Neuronal stem cell (in vitro differentiated cells): ENCODE data around the gene LRRC4.

ENCODE experiments used
- DNase-seq: peaks from one replicate; pipeline ENCODE4 v3.0.0-alpha.2; 2013; ENCODE audit warnings: low spot score
- H2AFZ ChIP-seq: one replicate; pipeline ENCODE4 v1.6.1; 2013; ENCODE audit warnings: mild to moderate bottlenecking, low read length, inconsistent platforms
- H2AK5ac ChIP-seq: 2 replicates; pipeline ENCODE4 v1.6.1; 2013; ENCODE audit warnings: low read depth, mild to moderate bottlenecking, inconsistent platforms, low read length, moderate library complexity, mixed read lengths
- H2BK120ac ChIP-seq: 2 replicates; pipeline ENCODE4 v1.6.1; 2013; ENCODE audit warnings: low read depth, mild to moderate bottlenecking, inconsistent platforms, low read length, moderate library complexity, mixed read lengths
- H2BK12ac ChIP-seq: one replicate; pipeline ENCODE4 v1.6.1; 2013; ENCODE audit warnings: low read length, inconsistent platforms
- H2BK15ac ChIP-seq: 2 replicates; pipeline ENCODE4 v1.6.1; 2013; ENCODE audit warnings: mild to moderate bottlenecking, low read length, inconsistent platforms, mixed read lengths
- H2BK5ac ChIP-seq: one replicate; pipeline ENCODE4 v1.6.1; 2013; ENCODE audit warnings: inconsistent platforms, mild to moderate bottlenecking, low read length, moderate library complexity
- H3K14ac ChIP-seq: one replicate; pipeline ENCODE4 v1.6.1; 2013; ENCODE audit warnings: low read length, inconsistent platforms
- H3K18ac ChIP-seq: 2 replicates; pipeline ENCODE4 v1.6.1; 2013; ENCODE audit warnings: low read length, inconsistent platforms
- H3K23ac ChIP-seq: 2 replicates; pipeline ENCODE4 v1.6.1; 2013; ENCODE audit warnings: low read depth, mild to moderate bottlenecking, mixed read lengths, low read length, inconsistent platforms; ENCODE audit not compliant: poor library complexity
- H3K27ac ChIP-seq: replicated peaks from 3 replicates; pipeline ENCODE4 v1.5.1; 2013; ENCODE audit warnings: low read length, inconsistent platforms
- H3K27me3 ChIP-seq, 3 experiments: 2 replicates each; pipeline ENCODE4 v1.6.1; 2013; ENCODE audit warnings: low read length in 3 of 3, mild to moderate bottlenecking in 2 of 3, inconsistent platforms in 1 of 3, low read depth in 1 of 3, mixed read lengths in 1 of 3, moderate library complexity in 1 of 3; ENCODE audit not compliant: control insufficient read depth in 3 of 3, insufficient read depth in 3 of 3
- H3K36me3 ChIP-seq, 2 donors: replicated peaks in 1 of 2; 2 replicates each; pipeline ENCODE4 v1.6.1; 2013; ENCODE audit warnings: low read length in 2 of 2; ENCODE audit not compliant: control insufficient read depth in 2 of 2, insufficient read depth in 2 of 2
- H3K4ac ChIP-seq: 2 replicates; pipeline ENCODE4 v1.6.1; 2013; ENCODE audit warnings: inconsistent platforms, mild to moderate bottlenecking, low read length, moderate library complexity
- H3K4me1 ChIP-seq, 2 donors: 1 replicate in 1 of 2; 2 replicates in 1 of 2; pipeline ENCODE4 v1.6.1; 2013; ENCODE audit warnings: low read length in 2 of 2, low read depth in 1 of 2; ENCODE audit not compliant: control insufficient read depth in 2 of 2, insufficient read depth in 1 of 2
- H3K4me2 ChIP-seq: one replicate; pipeline ENCODE4 v1.6.1; 2013; ENCODE audit warnings: mild to moderate bottlenecking, low read length, inconsistent platforms; ENCODE audit not compliant: insufficient read depth, poor library complexity, severe bottlenecking
- H3K4me3 ChIP-seq, 2 donors: 2 replicates each; pipeline ENCODE4 v1.5.1; 2013; ENCODE audit warnings: low read length in 2 of 2, mild to moderate bottlenecking in 2 of 2, inconsistent platforms in 1 of 2, moderate library complexity in 1 of 2
- H3K79me1 ChIP-seq: one replicate; pipeline ENCODE4 v1.6.1; 2013; ENCODE audit warnings: low read depth, mild to moderate bottlenecking, inconsistent platforms, low read length, moderate library complexity
- H3K9ac ChIP-seq: one replicate; pipeline ENCODE4 v1.6.1; 2013; ENCODE audit warnings: mild to moderate bottlenecking, low read depth, low read length, inconsistent platforms; ENCODE audit not compliant: poor library complexity
- H3K9me3 ChIP-seq, 2 donors: replicated peaks in 1 of 2; 2 replicates each; pipeline versions ENCODE3 to v1.6.1; 2013; ENCODE audit warnings: low read length in 2 of 2, mild to moderate bottlenecking in 2 of 2, inconsistent platforms in 1 of 2, low read depth in 1 of 2, mixed read lengths in 1 of 2, moderate library complexity in 1 of 2; ENCODE audit not compliant: control insufficient read depth in 2 of 2, insufficient read depth in 1 of 2
- H4K8ac ChIP-seq: one replicate; pipeline ENCODE4 v1.6.1; 2013; ENCODE audit warnings: low read depth, mild to moderate bottlenecking, inconsistent platforms, low read length, moderate library complexity
- H4K91ac ChIP-seq: one replicate; pipeline ENCODE4 v1.6.1; 2013; ENCODE audit warnings: low read length, low read depth, mild to moderate bottlenecking, inconsistent platforms; ENCODE audit not compliant: poor library complexity
- WGBS, 2 donors: extraction: QIAGEN DNeasy Blood & Tissue Kit; methylation state at CpG; one replicate each; pipeline ENCODE4 v1.1.7; 2013; ENCODE audit warnings: missing lambda C conversion rate in 2 of 2, mixed read lengths in 1 of 2; ENCODE audit not compliant: insufficient read length in 2 of 2, insufficient replicate concordance in 1 of 2; ENCODE audit errors: extremely low coverage in 2 of 2; 5-methylcytosine and 5-hydroxymethylcytosine counted together

LRRC4 gene

GRCh38 chr7:128068785-128069184 is 37.5 kb upstream of the LRRC4 start:
- Histone ChIP-seq H3K4me3 (no peak overlapping the region), H3K27ac (no peak overlapping the region), H2BK5ac (no peak overlapping the region), H3K27me3 (no peaks in the 10 kb centered on the region), H3K4ac (no peak overlapping the region), H3K18ac (no peak overlapping the region), H3K4me1 (peaks cover 0 to 5% of the 10 kb centered on the region in 2 donors), H3K79me1 (no peaks in the 10 kb centered on the region), H2BK12ac (no peak overlapping the region), H4K8ac (no peak overlapping the region), H2BK15ac (no peak overlapping the region), H2AFZ (no peak overlapping the region), H3K4me2 (no peak overlapping the region), H3K9me3 (no peaks in the 10 kb centered on the region), H4K91ac (no peak overlapping the region), H2BK120ac (no peak overlapping the region), H3K9ac (no peak overlapping the region), H3K36me3 (no peaks in the 10 kb centered on the region), H3K23ac (no peak overlapping the region), H2AK5ac (no peak overlapping the region), H3K14ac (no peak overlapping the region)
- DNase-seq = no peak
- no CpG with 5 or more reads among the region's 8 CpGs for WGBS, 2 donors

- no peaks in the 10 kb centered on the region for H3K79me1 ChIP-seq
- H3K4me1 ChIP-seq = peaks cover 0 to 5% of the 10 kb centered on the region in 2 donors
- H3K18ac ChIP-seq = peak overlapping the region; percentile 13
- no peak overlapping the region for H2BK12ac ChIP-seq
- no peak overlapping the region for H2AK5ac ChIP-seq
- no peaks in the 10 kb centered on the region for H3K27me3 ChIP-seq
- no CpG with 5 or more reads among the region's 5 CpGs for WGBS, 2 donors
- H3K4me3 ChIP-seq = no peak overlapping the region
- no peak overlapping the region for H3K9ac ChIP-seq
- no peak for DNase-seq
- H4K8ac ChIP-seq = no peak overlapping the region
- H2BK120ac ChIP-seq = no peak overlapping the region
- no peak overlapping the region for H3K4me2 ChIP-seq
- no peak overlapping the region for H2AFZ ChIP-seq
- H3K23ac ChIP-seq = no peak overlapping the region
- no peak overlapping the region for H3K27ac ChIP-seq
- no peak overlapping the region for H2BK5ac ChIP-seq
- no peaks in the 10 kb centered on the region for H3K36me3 ChIP-seq
- H4K91ac ChIP-seq = no peak overlapping the region
- H3K4ac ChIP-seq = no peak overlapping the region
- H3K14ac ChIP-seq = no peak overlapping the region
- no peaks in the 10 kb centered on the region for H3K9me3 ChIP-seq
- H2BK15ac ChIP-seq = no peak overlapping the region
These were observed 36.7 kb upstream of the LRRC4 start for GRCh38 chr7:128067983-128068382.

GRCh38 chr7:128066858-128067257 is 35.6 kb upstream of the LRRC4 start:
- Histone ChIP-seq H3K14ac (no peak overlapping the region), H3K9me3 (no peaks in the 10 kb centered on the region), H3K4me2 (no peak overlapping the region), H2BK5ac (no peak overlapping the region), H2AFZ (no peak overlapping the region), H3K4me1 (peaks cover 0 to 10% of the 10 kb centered on the region in 2 donors), H3K23ac (no peak overlapping the region), H2BK12ac (no peak overlapping the region), H2BK120ac (no peak overlapping the region), H3K79me1 (no peaks in the 10 kb centered on the region), H3K4ac (no peak overlapping the region), H2AK5ac (no peak overlapping the region), H3K27ac (no peak overlapping the region), H4K91ac (no peak overlapping the region), H4K8ac (no peak overlapping the region), H2BK15ac (no peak overlapping the region), H3K36me3 (no peaks in the 10 kb centered on the region), H3K27me3 (no peaks in the 10 kb centered on the region), H3K18ac (no peak overlapping the region), H3K9ac (no peak overlapping the region), H3K4me3 (no peak overlapping the region)
- no peak for DNase-seq
- no CpG with 5 or more reads among the region's 5 CpGs for WGBS, 2 donors

DNA sequence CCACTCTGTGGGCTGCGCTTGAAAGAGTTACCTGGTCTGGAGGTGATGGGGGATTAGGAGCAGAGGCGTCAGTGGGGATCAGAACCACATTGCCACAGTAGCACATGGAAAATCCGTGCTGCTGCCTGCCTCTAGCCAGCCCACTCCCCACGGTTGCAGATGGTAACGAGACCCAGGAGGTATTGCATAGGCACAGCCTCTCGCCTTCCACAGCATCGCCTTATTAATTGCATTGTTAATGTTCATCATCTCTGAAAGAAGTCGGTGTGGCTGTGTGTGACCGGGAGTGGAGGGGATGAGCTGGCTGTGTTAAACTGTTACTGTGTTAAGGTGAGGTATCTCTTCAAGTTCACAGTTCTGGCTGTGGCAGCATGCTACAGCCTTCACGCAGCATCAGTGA is 35.2 kb upstream of the LRRC4 start:
- no peak for DNase-seq
- no peaks in the 10 kb centered on the region for H3K27me3 ChIP-seq
- H3K18ac ChIP-seq = no peak overlapping the region
- H3K36me3 ChIP-seq = no peaks in the 10 kb centered on the region
- H4K8ac ChIP-seq = no peak overlapping the region
- peak overlapping the region; percentile 38 for H3K9ac ChIP-seq
- H2BK15ac ChIP-seq = no peak overlapping the region
- peaks cover 4 to 15% of the 10 kb centered on the region in 2 donors for H3K4me1 ChIP-seq
- H3K9me3 ChIP-seq = no peaks in the 10 kb centered on the region
- H2AFZ ChIP-seq = no peak overlapping the region
- no peak overlapping the region for H2BK5ac ChIP-seq
- H3K4me2 ChIP-seq = no peak overlapping the region
- no peak overlapping the region for H2AK5ac ChIP-seq
- no CpG with 5 or more reads among the region's 10 CpGs for whole genome bisulfite sequencing, 2 donors
- H3K14ac ChIP-seq = no peak overlapping the region
- no peak overlapping the region for H4K91ac ChIP-seq
- no peaks in the 10 kb centered on the region for H3K79me1 ChIP-seq
- H3K4ac ChIP-seq = no peak overlapping the region
- H2BK120ac ChIP-seq = no peak overlapping the region
- no peak overlapping the region for H3K27ac ChIP-seq
- H2BK12ac ChIP-seq = no peak overlapping the region
- H3K23ac ChIP-seq = no peak overlapping the region
- H3K4me3 ChIP-seq = no peak overlapping the region
